ENCODE results near the gene PIM1. TPM values are rescaled to one million over a fixed set of nuclear protein-coding genes. Genes with fewer than 3 reads are reported as not detected.

PIM1 gene
- total and polyA plus RNA-seq, 2 experiments from 2014 or later, result 14.7 to 21.5 TPM

DNA sequence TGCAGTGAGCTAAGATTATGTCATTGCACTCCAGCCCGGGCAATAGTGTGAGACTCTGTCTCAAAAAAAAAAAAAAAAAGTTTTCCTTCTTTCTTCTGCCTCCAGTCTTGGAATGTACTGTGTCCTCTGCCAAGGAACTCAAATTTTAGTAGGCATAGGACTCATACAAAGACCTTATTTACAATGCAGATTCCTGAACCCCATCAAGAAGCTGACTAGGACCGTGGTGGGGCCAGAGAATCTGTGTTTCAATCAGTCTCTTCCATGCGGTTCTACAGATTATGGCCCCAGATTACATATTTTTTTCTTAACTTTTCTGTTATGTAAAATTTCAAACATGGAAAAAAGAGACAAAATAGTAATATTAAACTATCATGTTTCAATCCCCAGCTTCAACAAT is 29.8 kb upstream of the PIM1 start:
- H3K4me1 ChIP-seq (ENCODE audit: low read depth), result peaks cover 49% of the 10 kb centered on the region
- H3K36me3 ChIP-seq, result no peaks in the 10 kb centered on the region
- TF ChIP-seq CTCF (IDR thresholded peaks at IDR 0.05; ENCODE audit: low read depth, low read length), result no peak
- no peak overlapping the region for H3K27ac ChIP-seq
- no peak for DNase-seq (ENCODE audit: low read depth in 1 of 2, low spot score in 1 of 2)
- no peak overlapping the region for H3K4me3 ChIP-seq
- H3K27me3 ChIP-seq, result no peaks in the 10 kb centered on the region
- no peaks in the 10 kb centered on the region for H3K9me3 ChIP-seq (ENCODE audit: low read depth)

DNA sequence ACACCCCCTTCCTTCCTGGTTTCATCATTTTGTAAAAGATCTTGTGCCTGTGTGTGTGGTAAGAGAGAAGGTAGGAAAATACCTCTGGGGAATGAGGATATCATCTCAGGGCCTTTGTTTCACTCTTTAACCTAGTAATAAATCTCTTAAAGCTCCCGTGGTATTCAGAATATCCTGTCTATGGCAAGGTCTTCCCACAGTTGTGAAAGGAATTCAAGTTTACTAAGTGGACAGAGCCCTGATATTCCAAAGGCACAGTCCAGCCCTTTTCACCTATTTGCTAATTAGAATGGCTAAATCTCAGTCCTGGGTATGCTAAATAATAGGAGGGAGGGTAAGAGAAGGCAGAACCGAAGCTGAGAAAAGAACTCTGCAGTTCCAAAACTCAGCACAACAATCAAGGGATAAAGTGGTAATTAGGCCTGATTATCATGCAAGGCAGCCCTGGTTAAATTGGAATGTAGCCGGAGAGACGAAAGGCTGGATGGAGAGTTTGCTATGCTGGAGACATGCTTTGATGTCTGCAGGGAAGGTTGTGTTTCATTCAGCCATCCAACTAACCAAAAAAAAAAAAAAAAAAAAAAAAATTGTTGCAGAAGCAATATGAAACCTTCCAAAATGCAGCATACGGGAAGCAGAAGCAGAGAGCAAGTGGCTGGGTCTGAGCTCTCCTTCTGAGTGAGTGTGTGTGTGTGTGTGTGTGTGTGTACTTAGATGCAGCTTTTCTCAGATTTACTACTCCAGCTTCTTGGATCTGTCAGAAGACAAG is 28.5 kb upstream of the PIM1 start:
- Histone ChIP-seq H3K4me1 (ENCODE audit: low read depth) (peaks cover 38% of the 10 kb centered on the region), H3K27me3 (no peaks in the 10 kb centered on the region), H3K9me3 (ENCODE audit: low read depth) (no peaks in the 10 kb centered on the region), H3K4me3 (no peak overlapping the region), H3K36me3 (no peaks in the 10 kb centered on the region), H3K27ac (peak overlapping the region; percentile 47)
- DNase-seq (ENCODE audit: low read depth in 1 of 2, low spot score in 1 of 2), result peak; percentile 38 to 79
- TF ChIP-seq CTCF (IDR thresholded peaks at IDR 0.05; ENCODE audit: low read depth, low read length), result no peak

DNA sequence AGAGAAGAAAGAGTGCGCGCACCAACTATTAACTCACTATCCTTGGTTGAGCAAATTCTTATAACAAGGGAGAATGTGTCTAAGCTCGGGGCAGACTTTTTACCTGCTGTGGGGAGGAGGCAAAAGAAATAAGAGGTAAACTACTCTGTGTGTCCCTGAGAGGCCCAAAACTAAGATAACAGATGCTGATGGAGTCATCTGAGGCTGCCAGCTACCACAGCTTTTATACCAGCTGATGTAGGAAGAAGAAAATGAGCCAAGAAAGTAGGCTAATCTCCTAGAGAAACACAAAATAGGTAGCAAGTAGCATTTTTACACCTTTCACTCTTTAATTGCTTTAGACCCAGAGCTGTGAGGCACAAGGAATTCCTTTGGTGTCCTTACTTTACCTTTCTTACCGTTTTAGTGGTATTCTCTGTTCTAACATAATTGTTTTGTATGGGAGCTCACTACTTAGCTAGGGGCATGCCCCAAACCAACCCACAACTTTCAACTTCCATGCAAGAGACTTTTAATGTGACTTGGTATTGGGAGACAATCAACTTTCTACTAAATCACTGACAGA is 27.8 kb upstream of the PIM1 start:
- Histone ChIP-seq H3K36me3 (no peaks in the 10 kb centered on the region), H3K27me3 (no peaks in the 10 kb centered on the region), H3K27ac (peak overlapping the region; percentile 31), H3K9me3 (ENCODE audit: low read depth) (no peaks in the 10 kb centered on the region), H3K4me1 (ENCODE audit: low read depth) (peaks cover 34% of the 10 kb centered on the region), H3K4me3 (no peak overlapping the region)
- no peak for TF ChIP-seq CTCF (IDR thresholded peaks at IDR 0.05; ENCODE audit: low read depth, low read length)
- DNase-seq (ENCODE audit: low read depth in 1 of 2, low spot score in 1 of 2), result peak in 1 of 2 donors; percentile 57

DNA sequence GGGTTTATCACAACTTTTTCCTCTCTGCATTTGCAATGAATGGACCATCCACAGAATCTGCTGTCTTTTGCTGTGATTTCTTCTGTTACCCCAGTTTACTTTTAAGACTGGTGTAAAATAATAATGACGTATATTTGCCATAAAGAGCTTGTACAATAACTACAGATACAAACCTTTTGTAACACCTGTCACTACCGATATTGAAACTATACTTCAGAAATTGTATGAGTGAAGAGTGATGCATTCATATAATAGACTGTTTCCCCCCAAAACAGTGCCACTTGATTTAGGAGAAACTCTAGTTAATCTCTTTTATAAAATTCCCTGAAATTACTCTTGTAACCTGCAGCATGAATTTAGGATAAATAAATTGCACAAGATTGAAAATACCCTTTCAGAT is 26.4 kb upstream of the PIM1 start:
- H3K4me1 ChIP-seq (ENCODE audit: low read depth), result peaks cover 22% of the 10 kb centered on the region

DNA sequence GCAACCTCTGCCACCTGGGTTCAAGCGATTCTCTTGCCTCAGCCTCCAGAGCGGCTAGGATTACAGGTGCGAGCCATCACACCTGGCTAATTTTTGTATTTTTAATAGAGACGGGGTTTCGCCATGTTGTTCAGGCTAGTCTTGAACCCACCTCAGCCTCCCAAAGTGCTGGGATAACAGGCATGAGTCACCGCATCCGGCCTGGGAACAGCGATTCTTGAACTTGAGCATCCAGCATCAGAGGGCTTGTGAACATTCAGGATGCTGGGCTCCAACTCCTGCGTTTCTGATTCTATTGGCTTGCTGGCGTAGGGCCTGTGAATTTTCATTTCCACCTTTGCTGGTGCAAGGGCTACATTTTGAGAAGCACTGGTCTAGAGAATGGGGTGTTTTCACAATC is 24.5 kb upstream of the PIM1 start:
- Histone ChIP-seq H3K9me3 (ENCODE audit: low read depth) (no peaks in the 10 kb centered on the region), H3K4me3 (no peak overlapping the region), H3K36me3 (no peaks in the 10 kb centered on the region), H3K27me3 (no peaks in the 10 kb centered on the region), H3K4me1 (ENCODE audit: low read depth) (peaks cover 16% of the 10 kb centered on the region), H3K27ac (no peak overlapping the region)
- DNase-seq (ENCODE audit: low read depth in 1 of 2, low spot score in 1 of 2), result peak in 1 of 2 donors; percentile 67
- TF ChIP-seq CTCF (IDR thresholded peaks at IDR 0.05; ENCODE audit: low read depth, low read length), result no peak

More for the DNA sequence above, 26.4 kb upstream of the PIM1 start:
- no peak for TF ChIP-seq CTCF (IDR thresholded peaks at IDR 0.05; ENCODE audit: low read depth, low read length)
- Histone ChIP-seq H3K27ac (no peak overlapping the region), H3K36me3 (no peaks in the 10 kb centered on the region), H3K9me3 (ENCODE audit: low read depth) (no peaks in the 10 kb centered on the region), H3K4me3 (no peak overlapping the region), H3K27me3 (no peaks in the 10 kb centered on the region)
- DNase-seq (ENCODE audit: low read depth in 1 of 2, low spot score in 1 of 2), result no peak
